ENCODE measurements around the gene BMAL1.

DNA sequence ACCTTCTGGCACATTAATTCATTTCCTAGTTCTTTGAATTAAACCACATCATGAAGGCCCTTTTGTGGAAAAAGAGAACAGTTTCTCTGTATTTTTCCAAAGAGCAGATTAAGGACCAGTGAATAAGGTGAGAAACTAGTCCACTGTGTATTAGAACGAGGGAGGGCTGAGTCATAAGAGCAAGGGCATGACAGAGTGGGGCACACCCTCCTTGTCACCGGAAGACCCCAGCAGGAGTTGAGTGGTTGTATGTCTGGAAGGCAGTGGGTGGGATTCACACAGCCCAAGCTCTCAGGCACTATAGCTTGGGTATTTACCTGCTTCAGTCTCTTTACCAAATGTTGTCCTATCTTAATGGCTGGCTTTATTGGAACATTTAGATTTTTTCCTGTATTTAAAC is 86.8 kb downstream of the BMAL1 start:
- TF ChIP-seq CTCF (IDR thresholded peaks at IDR 0.05) (no peak), POLR2A (IDR thresholded peaks at IDR 0.05) (no peak), EP300 (IDR thresholded peaks at IDR 0.05) (no peak), POLR2AphosphoS5 (IDR thresholded peaks at IDR 0.05) (no peak)

Data from sigmoid colon (tissue), 4 donors.